GM23338 (cell line): ENCODE data around the gene COL8A1.

Experiments
- CREB1 ChIP-seq: fragments of 250-450 bp; sonication (Bioruptor Pico); IDR thresholded peaks from 2 replicates; pipeline ENCODE4 v1.5.0; 2020; ENCODE audit warnings: low read depth, mild to moderate bottlenecking, moderate library complexity
- ETS1 ChIP-seq: IDR thresholded peaks from 2 replicates; pipeline ENCODE4 v1.6.1; 2016; ENCODE audit warnings: antibody characterized with exemption
- EZH2 ChIP-seq: fragments of 200-600 bp; sonication (generic); IDR thresholded peaks from one replicate; pipeline ENCODE4 v1.8.0; 2017; ENCODE audit warnings: antibody characterized with exemption, mild to moderate bottlenecking, low read depth; ENCODE audit not compliant: unreplicated experiment
- EZH2phosphoT487 ChIP-seq: fragments of 200-600 bp; sonication (generic); IDR thresholded peaks from one replicate; pipeline ENCODE4 v1.8.1; 2018; ENCODE audit warnings: antibody characterized with exemption; ENCODE audit not compliant: unreplicated experiment
- JUNB ChIP-seq: IDR thresholded peaks from one replicate; pipeline ENCODE4 v1.6.1; 2016; ENCODE audit warnings: antibody characterized with exemption; ENCODE audit not compliant: unreplicated experiment
- NANOG ChIP-seq: IDR thresholded peaks from 2 replicates; pipeline ENCODE4 v1.6.1; 2016; ENCODE audit warnings: antibody characterized with exemption, borderline replicate concordance
- POLR2AphosphoS5 ChIP-seq: IDR thresholded peaks from 2 replicates; pipeline ENCODE4 v1.6.1; 2016; ENCODE audit warnings: antibody characterized with exemption, low read depth
- REST ChIP-seq: IDR thresholded peaks from one replicate; pipeline ENCODE4 v1.6.1; 2018; ENCODE audit warnings: antibody characterized with exemption; ENCODE audit not compliant: unreplicated experiment
- ZNF331 ChIP-seq: fragments of 250-450 bp; sonication (Bioruptor Pico); IDR thresholded peaks from 2 replicates; pipeline ENCODE4 v1.5.0; 2020; ENCODE audit warnings: low read depth, mild to moderate bottlenecking, moderate library complexity
- TF ChIP-seq, protein P1 (sequence below), 2 experiments: fragments of 200-600 bp in 1 of 2; sonication (generic) in 1 of 2; conservative IDR thresholded peaks; 2 replicates each; pipeline versions ENCODE4 v1.5.1 to v1.6.1; 2016 to 2017; ENCODE audit warnings: antibody characterized with exemption in 2 of 2, low read depth in 2 of 2, mild to moderate bottlenecking in 2 of 2, moderate library complexity in 1 of 2
- TF ChIP-seq, protein P2 (sequence below): fragments of 250-450 bp; sonication (Bioruptor Pico); IDR thresholded peaks from 2 replicates; pipeline ENCODE4 v1.5.0; 2020; ENCODE audit warnings: mild to moderate bottlenecking, moderate library complexity

GRCh38 chr3:99669879-99670555 is 31.6 kb downstream of the COL8A1 start:
- TF ChIP-seq, protein P1, sequence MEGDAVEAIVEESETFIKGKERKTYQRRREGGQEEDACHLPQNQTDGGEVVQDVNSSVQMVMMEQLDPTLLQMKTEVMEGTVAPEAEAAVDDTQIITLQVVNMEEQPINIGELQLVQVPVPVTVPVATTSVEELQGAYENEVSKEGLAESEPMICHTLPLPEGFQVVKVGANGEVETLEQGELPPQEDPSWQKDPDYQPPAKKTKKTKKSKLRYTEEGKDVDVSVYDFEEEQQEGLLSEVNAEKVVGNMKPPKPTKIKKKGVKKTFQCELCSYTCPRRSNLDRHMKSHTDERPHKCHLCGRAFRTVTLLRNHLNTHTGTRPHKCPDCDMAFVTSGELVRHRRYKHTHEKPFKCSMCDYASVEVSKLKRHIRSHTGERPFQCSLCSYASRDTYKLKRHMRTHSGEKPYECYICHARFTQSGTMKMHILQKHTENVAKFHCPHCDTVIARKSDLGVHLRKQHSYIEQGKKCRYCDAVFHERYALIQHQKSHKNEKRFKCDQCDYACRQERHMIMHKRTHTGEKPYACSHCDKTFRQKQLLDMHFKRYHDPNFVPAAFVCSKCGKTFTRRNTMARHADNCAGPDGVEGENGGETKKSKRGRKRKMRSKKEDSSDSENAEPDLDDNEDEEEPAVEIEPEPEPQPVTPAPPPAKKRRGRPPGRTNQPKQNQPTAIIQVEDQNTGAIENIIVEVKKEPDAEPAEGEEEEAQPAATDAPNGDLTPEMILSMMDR (conservative IDR thresholded peaks at IDR 0.05; ENCODE audit: low read depth in 2 of 2): no peak
- TF ChIP-seq JUNB: no peak
- TF ChIP-seq POLR2AphosphoS5: no peak
- no peak for TF ChIP-seq EZH2phosphoT487
- no peak for TF ChIP-seq CREB1 (CRISPR knock-in tag)
- TF ChIP-seq EZH2: no peak
- TF ChIP-seq, protein P2, sequence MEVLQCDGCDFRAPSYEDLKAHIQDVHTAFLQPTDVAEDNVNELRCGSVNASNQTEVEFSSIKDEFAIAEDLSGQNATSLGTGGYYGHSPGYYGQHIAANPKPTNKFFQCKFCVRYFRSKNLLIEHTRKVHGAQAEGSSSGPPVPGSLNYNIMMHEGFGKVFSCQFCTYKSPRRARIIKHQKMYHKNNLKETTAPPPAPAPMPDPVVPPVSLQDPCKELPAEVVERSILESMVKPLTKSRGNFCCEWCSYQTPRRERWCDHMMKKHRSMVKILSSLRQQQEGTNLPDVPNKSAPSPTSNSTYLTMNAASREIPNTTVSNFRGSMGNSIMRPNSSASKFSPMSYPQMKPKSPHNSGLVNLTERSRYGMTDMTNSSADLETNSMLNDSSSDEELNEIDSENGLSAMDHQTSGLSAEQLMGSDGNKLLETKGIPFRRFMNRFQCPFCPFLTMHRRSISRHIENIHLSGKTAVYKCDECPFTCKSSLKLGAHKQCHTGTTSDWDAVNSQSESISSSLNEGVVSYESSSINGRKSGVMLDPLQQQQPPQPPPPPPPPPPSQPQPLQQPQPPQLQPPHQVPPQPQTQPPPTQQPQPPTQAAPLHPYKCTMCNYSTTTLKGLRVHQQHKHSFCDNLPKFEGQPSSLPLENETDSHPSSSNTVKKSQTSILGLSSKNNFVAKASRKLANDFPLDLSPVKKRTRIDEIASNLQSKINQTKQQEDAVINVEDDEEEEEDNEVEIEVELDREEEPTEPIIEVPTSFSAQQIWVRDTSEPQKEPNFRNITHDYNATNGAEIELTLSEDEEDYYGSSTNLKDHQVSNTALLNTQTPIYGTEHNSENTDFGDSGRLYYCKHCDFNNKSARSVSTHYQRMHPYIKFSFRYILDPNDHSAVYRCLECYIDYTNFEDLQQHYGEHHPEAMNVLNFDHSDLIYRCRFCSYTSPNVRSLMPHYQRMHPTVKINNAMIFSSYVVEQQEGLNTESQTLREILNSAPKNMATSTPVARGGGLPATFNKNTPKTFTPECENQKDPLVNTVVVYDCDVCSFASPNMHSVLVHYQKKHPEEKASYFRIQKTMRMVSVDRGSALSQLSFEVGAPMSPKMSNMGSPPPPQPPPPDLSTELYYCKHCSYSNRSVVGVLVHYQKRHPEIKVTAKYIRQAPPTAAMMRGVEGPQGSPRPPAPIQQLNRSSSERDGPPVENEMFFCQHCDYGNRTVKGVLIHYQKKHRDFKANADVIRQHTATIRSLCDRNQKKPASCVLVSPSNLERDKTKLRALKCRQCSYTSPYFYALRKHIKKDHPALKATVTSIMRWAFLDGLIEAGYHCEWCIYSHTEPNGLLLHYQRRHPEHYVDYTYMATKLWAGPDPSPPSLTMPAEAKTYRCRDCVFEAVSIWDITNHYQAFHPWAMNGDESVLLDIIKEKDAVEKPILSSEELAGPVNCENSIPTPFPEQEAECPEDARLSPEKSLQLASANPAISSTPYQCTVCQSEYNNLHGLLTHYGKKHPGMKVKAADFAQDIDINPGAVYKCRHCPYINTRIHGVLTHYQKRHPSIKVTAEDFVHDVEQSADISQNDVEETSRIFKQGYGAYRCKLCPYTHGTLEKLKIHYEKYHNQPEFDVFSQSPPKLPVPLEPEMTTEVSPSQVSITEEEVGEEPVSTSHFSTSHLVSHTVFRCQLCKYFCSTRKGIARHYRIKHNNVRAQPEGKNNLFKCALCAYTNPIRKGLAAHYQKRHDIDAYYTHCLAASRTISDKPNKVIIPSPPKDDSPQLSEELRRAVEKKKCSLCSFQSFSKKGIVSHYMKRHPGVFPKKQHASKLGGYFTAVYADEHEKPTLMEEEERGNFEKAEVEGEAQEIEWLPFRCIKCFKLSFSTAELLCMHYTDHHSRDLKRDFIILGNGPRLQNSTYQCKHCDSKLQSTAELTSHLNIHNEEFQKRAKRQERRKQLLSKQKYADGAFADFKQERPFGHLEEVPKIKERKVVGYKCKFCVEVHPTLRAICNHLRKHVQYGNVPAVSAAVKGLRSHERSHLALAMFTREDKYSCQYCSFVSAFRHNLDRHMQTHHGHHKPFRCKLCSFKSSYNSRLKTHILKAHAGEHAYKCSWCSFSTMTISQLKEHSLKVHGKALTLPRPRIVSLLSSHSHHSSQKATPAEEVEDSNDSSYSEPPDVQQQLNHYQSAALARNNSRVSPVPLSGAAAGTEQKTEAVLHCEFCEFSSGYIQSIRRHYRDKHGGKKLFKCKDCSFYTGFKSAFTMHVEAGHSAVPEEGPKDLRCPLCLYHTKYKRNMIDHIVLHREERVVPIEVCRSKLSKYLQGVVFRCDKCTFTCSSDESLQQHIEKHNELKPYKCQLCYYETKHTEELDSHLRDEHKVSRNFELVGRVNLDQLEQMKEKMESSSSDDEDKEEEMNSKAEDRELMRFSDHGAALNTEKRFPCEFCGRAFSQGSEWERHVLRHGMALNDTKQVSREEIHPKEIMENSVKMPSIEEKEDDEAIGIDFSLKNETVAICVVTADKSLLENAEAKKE (CRISPR knock-in tag): no peak
- no peak for TF ChIP-seq ETS1
- no peak for TF ChIP-seq NANOG
- TF ChIP-seq REST: no peak
- no peak for TF ChIP-seq ZNF331 (CRISPR knock-in tag)
